ENCODE measurements around the gene CXADR.

The CXADR gene

DNA sequence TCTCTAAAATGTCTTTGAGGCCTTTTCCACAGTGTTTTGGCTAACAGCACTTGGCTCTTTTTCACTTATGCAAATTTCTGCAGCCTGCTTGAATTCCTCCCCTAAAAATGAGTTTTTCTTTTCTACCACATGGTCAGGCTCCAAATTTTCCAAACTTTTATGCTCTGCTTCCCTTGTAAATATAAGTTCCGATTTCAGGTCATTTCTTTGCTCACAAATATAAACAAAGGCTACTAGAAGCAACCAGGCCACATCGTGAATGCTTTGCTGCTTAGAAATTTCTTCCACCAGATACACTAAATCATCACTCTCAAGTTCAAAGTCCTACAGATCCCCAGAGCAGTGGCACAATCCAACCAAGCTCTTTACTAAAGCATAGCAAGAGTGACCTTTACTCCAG, 128.0 kb downstream of the CXADR start (continued):
- no peak for TF ChIP-seq CSRNP3 (CRISPR knock-in tag; IDR thresholded peaks at IDR 0.05)
- no peak for TF ChIP-seq OSR1 (CRISPR knock-in tag; IDR thresholded peaks at IDR 0.05)
- TF ChIP-seq, protein P1, sequence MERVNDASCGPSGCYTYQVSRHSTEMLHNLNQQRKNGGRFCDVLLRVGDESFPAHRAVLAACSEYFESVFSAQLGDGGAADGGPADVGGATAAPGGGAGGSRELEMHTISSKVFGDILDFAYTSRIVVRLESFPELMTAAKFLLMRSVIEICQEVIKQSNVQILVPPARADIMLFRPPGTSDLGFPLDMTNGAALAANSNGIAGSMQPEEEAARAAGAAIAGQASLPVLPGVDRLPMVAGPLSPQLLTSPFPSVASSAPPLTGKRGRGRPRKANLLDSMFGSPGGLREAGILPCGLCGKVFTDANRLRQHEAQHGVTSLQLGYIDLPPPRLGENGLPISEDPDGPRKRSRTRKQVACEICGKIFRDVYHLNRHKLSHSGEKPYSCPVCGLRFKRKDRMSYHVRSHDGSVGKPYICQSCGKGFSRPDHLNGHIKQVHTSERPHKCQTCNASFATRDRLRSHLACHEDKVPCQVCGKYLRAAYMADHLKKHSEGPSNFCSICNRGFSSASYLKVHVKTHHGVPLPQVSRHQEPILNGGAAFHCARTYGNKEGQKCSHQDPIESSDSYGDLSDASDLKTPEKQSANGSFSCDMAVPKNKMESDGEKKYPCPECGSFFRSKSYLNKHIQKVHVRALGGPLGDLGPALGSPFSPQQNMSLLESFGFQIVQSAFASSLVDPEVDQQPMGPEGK (CRISPR knock-in tag; IDR thresholded peaks at IDR 0.05; ENCODE audit: borderline replicate concordance) = no peak
- no peak for TF ChIP-seq ZC3H10 (CRISPR knock-in tag; IDR thresholded peaks at IDR 0.05)
- no peak for TF ChIP-seq RARB (CRISPR knock-in tag; IDR thresholded peaks at IDR 0.05)
- TF ChIP-seq ZNF8 (CRISPR knock-in tag; IDR thresholded peaks at IDR 0.05) = no peak
- TF ChIP-seq ESRRG (CRISPR knock-in tag; IDR thresholded peaks at IDR 0.05) = no peak
- no peak for TF ChIP-seq ARNTL (CRISPR knock-in tag; IDR thresholded peaks at IDR 0.05; ENCODE audit: borderline replicate concordance, low read depth)
- TF ChIP-seq ZNF565 (CRISPR knock-in tag; conservative IDR thresholded peaks at IDR 0.05; ENCODE audit: low read depth) = no peak
- TF ChIP-seq ISL1 (CRISPR knock-in tag; IDR thresholded peaks at IDR 0.05) = no peak
- TF ChIP-seq GLIS3 (CRISPR knock-in tag; IDR thresholded peaks at IDR 0.05) = no peak
- TF ChIP-seq ZNF70 (CRISPR knock-in tag; IDR thresholded peaks at IDR 0.05) = no peak
- TF ChIP-seq ZFP3 (CRISPR knock-in tag; IDR thresholded peaks at IDR 0.05) = no peak
- no peak for TF ChIP-seq BACH2 (CRISPR knock-in tag; IDR thresholded peaks at IDR 0.05; ENCODE audit: borderline replicate concordance)
